NCI-H2196 (cell line): ENCODE data around the gene SDK2.

Source experiments
- DNase-seq: peaks from one replicate; lab custom pipeline; 2025; ENCODE audit not compliant: unreplicated experiment; lab: John Stamatoyannopoulos, UW

SDK2 gene

GRCh38 chr17:73544333-73544732 lies 99.9 kb downstream of the SDK2 start:
- no peak for DNase-seq

- no peak for DNase-seq
These were observed 101.9 kb downstream of the SDK2 start for GRCh38 chr17:73542323-73542722.

- no peak for DNase-seq
These were observed 102.7 kb downstream of the SDK2 start for GRCh38 chr17:73541561-73541981.

- no peak for DNase-seq
These were observed 103.1 kb downstream of the SDK2 start for GRCh38 chr17:73541111-73541510.

- DNase-seq, result no peak
These were observed 105.1 kb downstream of the SDK2 start for GRCh38 chr17:73539166-73539565.

- no peak for DNase-seq
These were observed 105.8 kb downstream of the SDK2 start for GRCh38 chr17:73538445-73538844.

GRCh38 chr17:73536700-73537605 lies 107.3 kb downstream of the SDK2 start:
- no peak for DNase-seq

- no peak for DNase-seq
These were observed 108.5 kb downstream of the SDK2 start for GRCh38 chr17:73535746-73536145.

- no peak for DNase-seq
These were observed 109.9 kb downstream of the SDK2 start for GRCh38 chr17:73534209-73534909.

- DNase-seq, result no peak
These were observed 110.5 kb downstream of the SDK2 start for GRCh38 chr17:73533781-73534180.

- peak; percentile 28 for DNase-seq
These were observed 111.1 kb downstream of the SDK2 start for GRCh38 chr17:73533127-73533526.

- peak; percentile 79 for DNase-seq
These were observed 111.8 kb downstream of the SDK2 start for GRCh38 chr17:73532421-73532901.

- no peak for DNase-seq
These were observed 113.1 kb downstream of the SDK2 start for GRCh38 chr17:73531158-73531557.

- DNase-seq, result no peak
These were observed 115.6 kb downstream of the SDK2 start for GRCh38 chr17:73528679-73529078.

- no peak for DNase-seq
These were observed 117.3 kb downstream of the SDK2 start for GRCh38 chr17:73526952-73527351.

- no peak for DNase-seq
These were observed 119.1 kb downstream of the SDK2 start for GRCh38 chr17:73524941-73525679.

- no peak for DNase-seq
These were observed 121.5 kb downstream of the SDK2 start for GRCh38 chr17:73522696-73523095.

GRCh38 chr17:73522107-73522506 lies 122.1 kb downstream of the SDK2 start:
- DNase-seq, result no peak

GRCh38 chr17:73521376-73521775 lies 122.9 kb downstream of the SDK2 start:
- peak; percentile 34 for DNase-seq

GRCh38 chr17:73520369-73520761 lies 123.9 kb downstream of the SDK2 start:
- DNase-seq, result no peak

- no peak for DNase-seq
These were observed 124.4 kb downstream of the SDK2 start for GRCh38 chr17:73519714-73520368.
